Endothelial cell of umbilical vein (primary cell): ENCODE data around the gene CYP26A1. TPM values are rescaled to one million over a fixed set of nuclear protein-coding genes. Genes with fewer than 3 reads are reported as not detected.

Experiments
- BruUV-seq: library from RNA; stranded (reverse); fragments of 400-500 nt; replicated peaks from 2 replicates; lab custom pipeline; 2021; lab: Mats Ljungman, UMichigan
- CTCF ChIA-PET: fragments of 300-600, 350-600 bp; sonication (Branson Sonifier 250); formaldehyde crosslinking; loops from one replicate; lab custom pipeline; 2021; ENCODE audit warnings: antibody characterized with exemption, inconsistent platforms; lab: Charles Lee
- POLR2A ChIA-PET: fragments of 300-600, 350-600 bp; sonication (Branson Sonifier 250); formaldehyde crosslinking; loops from one replicate; lab custom pipeline; 2021; ENCODE audit warnings: antibody characterized with exemption, inconsistent platforms; lab: Charles Lee
- DNase-seq: peaks from one replicate; pipeline ENCODE4 v3.0.0-alpha.2; 2011; ENCODE audit warnings: low read depth, low spot score
- FAIRE-seq: peaks from 2 replicates; lab custom pipeline; 2011; peaks lifted over from hg19 to GRCh38; lab: Jason Lieb, UNC
- H2AFZ ChIP-seq: 2 replicates; pipeline ENCODE4 v1.6.0; 2012; ENCODE audit warnings: low read depth, low read length, control low read depth, inconsistent platforms
- H3K27ac ChIP-seq: 2 replicates; pipeline ENCODE4 v1.5.1; 2011; ENCODE audit warnings: low read depth, mild to moderate bottlenecking, control low read depth, low read length, moderate library complexity; ENCODE audit not compliant: insufficient read depth
- H3K27me3 ChIP-seq, 2 experiments: 2 replicates each; pipeline versions ENCODE4 v1.6.0 to v1.6.1; 2011; ENCODE audit warnings: low read length in 2 of 2, mixed read lengths in 1 of 2; ENCODE audit not compliant: control insufficient read depth in 2 of 2, insufficient read depth in 2 of 2
- H3K36me3 ChIP-seq, 2 experiments: 2 replicates in 1 of 2; 3 replicates in 1 of 2; pipeline ENCODE4 v1.5.1; 2011; ENCODE audit warnings: low read length in 2 of 2, mild to moderate bottlenecking in 1 of 2, moderate library complexity in 1 of 2; ENCODE audit not compliant: control insufficient read depth in 2 of 2, insufficient read depth in 2 of 2; ENCODE audit errors: extremely low read depth in 1 of 2
- H3K4me1 ChIP-seq: 3 replicates; pipeline ENCODE4 v1.5.1; 2011; ENCODE audit warnings: mild to moderate bottlenecking, low read length; ENCODE audit not compliant: control insufficient read depth, insufficient read depth; ENCODE audit errors: extremely low read depth
- H3K4me2 ChIP-seq: 2 replicates; pipeline ENCODE4 v1.6.1; 2011; ENCODE audit warnings: low read length, control low read depth, mixed read lengths; ENCODE audit not compliant: insufficient read depth
- H3K4me3 ChIP-seq, 3 experiments: fragments of 200-600 bp in 1 of 3; sonication (generic), shearing (Covaris generic) in 1 of 3; replicated peaks in 1 of 3; 2 replicates each; pipeline ENCODE4 v1.5.1; 2011 to 2016; ENCODE audit warnings: control low read depth in 3 of 3, low read length in 3 of 3, mild to moderate bottlenecking in 2 of 3, inconsistent platforms in 1 of 3, low read depth in 1 of 3, moderate library complexity in 1 of 3; ENCODE audit not compliant: insufficient read depth in 1 of 3
- H3K79me2 ChIP-seq: 2 replicates; pipeline ENCODE4 v1.6.0; 2012; ENCODE audit warnings: low read length, inconsistent platforms; ENCODE audit not compliant: control insufficient read depth, insufficient read depth
- H3K9ac ChIP-seq: replicated peaks from 2 replicates; pipeline ENCODE3; 2011; ENCODE audit warnings: low read length, control low read depth; ENCODE audit not compliant: insufficient read depth; ENCODE audit errors: extremely low read depth
- H3K9me1 ChIP-seq: replicated peaks from 3 replicates; pipeline ENCODE4 v1.6.0; 2011; ENCODE audit warnings: mild to moderate bottlenecking, low read length; ENCODE audit not compliant: control insufficient read depth, insufficient read depth; ENCODE audit errors: extremely low read depth
- H3K9me3 ChIP-seq: replicated peaks from 2 replicates; pipeline ENCODE4 v1.5.1; 2012; ENCODE audit warnings: low read length, inconsistent platforms; ENCODE audit not compliant: control insufficient read depth, insufficient read depth
- H4K20me1 ChIP-seq: replicated peaks from 2 replicates; pipeline ENCODE3; 2011; ENCODE audit warnings: mild to moderate bottlenecking, low read length; ENCODE audit not compliant: control insufficient read depth, insufficient read depth; ENCODE audit errors: extremely low read depth
- EZH2 ChIP-seq: IDR thresholded peaks from 2 replicates; pipeline ENCODE4 v1.6.1; 2012; ENCODE audit warnings: borderline replicate concordance, low read depth, mild to moderate bottlenecking, moderate library complexity, low read length, inconsistent platforms; ENCODE audit not compliant: severe bottlenecking
- FOS ChIP-seq: IDR thresholded peaks from 2 replicates; pipeline ENCODE4 v1.6.1; 2011; ENCODE audit warnings: mild to moderate bottlenecking, low read length, moderate library complexity, borderline replicate concordance; ENCODE audit not compliant: insufficient read depth
- GATA2 ChIP-seq: IDR thresholded peaks from 2 replicates; pipeline ENCODE4 v1.7.0; 2011; ENCODE audit warnings: low read depth, mild to moderate bottlenecking, moderate library complexity, mixed read lengths, low read length; ENCODE audit not compliant: insufficient read length, insufficient read depth
- JUN ChIP-seq: IDR thresholded peaks from 2 replicates; pipeline ENCODE4 v1.6.1; 2011; ENCODE audit warnings: borderline replicate concordance, low read depth; ENCODE audit not compliant: insufficient read length, insufficient read depth
- MAX ChIP-seq: IDR thresholded peaks from 2 replicates; pipeline ENCODE4 v1.6.1; 2011; ENCODE audit not compliant: insufficient read depth, insufficient read length
- MYC ChIP-seq: IDR thresholded peaks from one replicate; pipeline ENCODE4 v1.6.1; 2011; ENCODE audit warnings: mild to moderate bottlenecking, low read depth, low read length
- POLR2A ChIP-seq: IDR thresholded peaks from 2 replicates; pipeline ENCODE4 v1.6.1; 2012; ENCODE audit warnings: low read depth, mild to moderate bottlenecking, control low read depth, low read length
- POLR2AphosphoS5 ChIP-seq: IDR thresholded peaks from 2 replicates; pipeline ENCODE4 v1.6.1; 2012; ENCODE audit warnings: low read depth, mild to moderate bottlenecking, control low read depth, low read length, moderate library complexity; ENCODE audit not compliant: insufficient read depth
- dilution Hi-C: fragments of 300-500 bp; cut with MboI; formaldehyde crosslinking; loops from one replicate; pipeline ENCODE4 v1.15.0; 2019; ENCODE audit warnings: low sequenced_read_pairs; ENCODE audit not compliant: extremely low pct_ligation_motif_present
- intact Hi-C: fragments of 100-400 bp; cut with micrococcal nuclease; formaldehyde crosslinking; loops from one replicate; pipeline ENCODE4 v1.10.0; 2022
- polyA plus RNA-seq, 4 experiments: library from polyadenylated mRNA; depleted of rRNA in 3 of 4; stranded (reverse) in 3 of 4; unstranded in 1 of 4; fragments of >200 nt; gene quantifications; 2 replicates each; pipeline versions ENCODE4 v1.2.1 to v1.2.3, GENCODE V29; 2011 to 2012; ENCODE audit warnings: missing spikeins in 1 of 4
- total RNA-seq: library from RNA; stranded (reverse); gene quantifications from 2 replicates; pipeline ENCODE4 v1.2.3, GENCODE V29; 2021
- TF ChIP-seq, protein P1 (sequence below), 2 donors: IDR thresholded peaks; 1 replicate in 1 of 2; 2 replicates in 1 of 2; pipeline ENCODE4 v1.5.1; 2011; ENCODE audit warnings: low read length in 2 of 2, mild to moderate bottlenecking in 2 of 2, moderate library complexity in 2 of 2, control low read depth in 1 of 2, inconsistent platforms in 1 of 2, low read depth in 1 of 2; ENCODE audit not compliant: insufficient read depth in 1 of 2; ENCODE audit errors: extremely low read depth in 1 of 2

Gene CYP26A1
- total and polyA plus RNA-seq, 2 donors (not counting 3 experiments of a cell fraction or from before 2014, with no cell fraction given): 0.95 to 4.4 TPM

DNA sequence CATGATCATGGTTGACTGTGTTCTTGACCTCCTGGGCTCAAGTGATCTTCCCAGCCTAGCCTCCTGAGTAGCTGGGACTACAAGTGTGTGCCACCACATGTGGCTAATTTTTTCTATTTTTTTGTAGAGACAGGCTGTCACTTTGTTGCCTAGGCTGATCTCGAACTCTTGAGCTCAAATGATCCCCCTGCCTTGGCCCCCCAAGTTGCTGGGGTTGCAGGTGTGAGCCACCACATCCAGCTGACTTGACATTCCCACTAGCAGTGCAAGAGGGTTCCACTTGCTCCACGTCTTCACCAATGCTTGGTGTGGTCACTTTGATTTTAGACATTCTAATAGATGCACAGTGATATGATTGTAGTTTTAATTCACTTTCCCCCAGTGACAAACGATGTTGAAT is 25.1 kb downstream of the CYP26A1 start:
- BruUV-seq: no TSS peak
- H3K4me3 ChIP-seq: no peak overlapping the region
- no peak for DNase-seq
- intact Hi-C loops (no loop called here), dilution Hi-C loops (no loop called here)
- no peaks in the 10 kb centered on the region for H3K4me1 ChIP-seq
- TF ChIP-seq, protein P1, sequence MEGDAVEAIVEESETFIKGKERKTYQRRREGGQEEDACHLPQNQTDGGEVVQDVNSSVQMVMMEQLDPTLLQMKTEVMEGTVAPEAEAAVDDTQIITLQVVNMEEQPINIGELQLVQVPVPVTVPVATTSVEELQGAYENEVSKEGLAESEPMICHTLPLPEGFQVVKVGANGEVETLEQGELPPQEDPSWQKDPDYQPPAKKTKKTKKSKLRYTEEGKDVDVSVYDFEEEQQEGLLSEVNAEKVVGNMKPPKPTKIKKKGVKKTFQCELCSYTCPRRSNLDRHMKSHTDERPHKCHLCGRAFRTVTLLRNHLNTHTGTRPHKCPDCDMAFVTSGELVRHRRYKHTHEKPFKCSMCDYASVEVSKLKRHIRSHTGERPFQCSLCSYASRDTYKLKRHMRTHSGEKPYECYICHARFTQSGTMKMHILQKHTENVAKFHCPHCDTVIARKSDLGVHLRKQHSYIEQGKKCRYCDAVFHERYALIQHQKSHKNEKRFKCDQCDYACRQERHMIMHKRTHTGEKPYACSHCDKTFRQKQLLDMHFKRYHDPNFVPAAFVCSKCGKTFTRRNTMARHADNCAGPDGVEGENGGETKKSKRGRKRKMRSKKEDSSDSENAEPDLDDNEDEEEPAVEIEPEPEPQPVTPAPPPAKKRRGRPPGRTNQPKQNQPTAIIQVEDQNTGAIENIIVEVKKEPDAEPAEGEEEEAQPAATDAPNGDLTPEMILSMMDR (IDR thresholded peaks at IDR 0.05; ENCODE audit: extremely low read depth in 1 of 2, insufficient read depth in 1 of 2, low read depth in 1 of 2, low read length in 2 of 2): no peak
- TF ChIP-seq FOS (no peak), EZH2 (no peak), MYC (no peak), JUN (no peak), MAX (no peak), POLR2A (no peak), POLR2AphosphoS5 (no peak), GATA2 (no peak)
- no peak overlapping the region for H3K27ac ChIP-seq
- H2AFZ ChIP-seq: no peak overlapping the region
- H3K27me3 ChIP-seq: peaks cover 0 to 2% of the 10 kb centered on the region in 2 experiments
- no peaks in the 10 kb centered on the region for H4K20me1 ChIP-seq
- H3K36me3 ChIP-seq: no peaks in the 10 kb centered on the region
- H3K4me2 ChIP-seq: no peak overlapping the region
- H3K9me1 ChIP-seq: no peaks in the 10 kb centered on the region
- no peaks in the 10 kb centered on the region for H3K79me2 ChIP-seq
- no peak overlapping the region for H3K9ac ChIP-seq
- ChIA-PET CTCF (interaction anchor here (1.0 to 1.5 kb wide), 3 partner anchors 11 to 181 kb away, joined by 3 to 4 read pairs (median 3); no protein-coding TSS in a partner anchor), POLR2A (no interaction called here)
- no peak for FAIRE-seq
- no peaks in the 10 kb centered on the region for H3K9me3 ChIP-seq
